Activated CD8-positive, alpha-beta memory T cell treated with anti-CD3 and anti-CD28 coated beads, Interleukin-2, amount 50 U/mL, for 48 hours (primary cell): Measurements from ENCODE around the gene LDAH.

Experiments
- DNase-seq: peaks from one replicate; pipeline ENCODE4 v3.0.0-alpha.2; 2020

LDAH gene

GRCh38 chr2:20677301-20678085, 145.4 kb downstream of the LDAH start:
- no peak for DNase-seq

DNA sequence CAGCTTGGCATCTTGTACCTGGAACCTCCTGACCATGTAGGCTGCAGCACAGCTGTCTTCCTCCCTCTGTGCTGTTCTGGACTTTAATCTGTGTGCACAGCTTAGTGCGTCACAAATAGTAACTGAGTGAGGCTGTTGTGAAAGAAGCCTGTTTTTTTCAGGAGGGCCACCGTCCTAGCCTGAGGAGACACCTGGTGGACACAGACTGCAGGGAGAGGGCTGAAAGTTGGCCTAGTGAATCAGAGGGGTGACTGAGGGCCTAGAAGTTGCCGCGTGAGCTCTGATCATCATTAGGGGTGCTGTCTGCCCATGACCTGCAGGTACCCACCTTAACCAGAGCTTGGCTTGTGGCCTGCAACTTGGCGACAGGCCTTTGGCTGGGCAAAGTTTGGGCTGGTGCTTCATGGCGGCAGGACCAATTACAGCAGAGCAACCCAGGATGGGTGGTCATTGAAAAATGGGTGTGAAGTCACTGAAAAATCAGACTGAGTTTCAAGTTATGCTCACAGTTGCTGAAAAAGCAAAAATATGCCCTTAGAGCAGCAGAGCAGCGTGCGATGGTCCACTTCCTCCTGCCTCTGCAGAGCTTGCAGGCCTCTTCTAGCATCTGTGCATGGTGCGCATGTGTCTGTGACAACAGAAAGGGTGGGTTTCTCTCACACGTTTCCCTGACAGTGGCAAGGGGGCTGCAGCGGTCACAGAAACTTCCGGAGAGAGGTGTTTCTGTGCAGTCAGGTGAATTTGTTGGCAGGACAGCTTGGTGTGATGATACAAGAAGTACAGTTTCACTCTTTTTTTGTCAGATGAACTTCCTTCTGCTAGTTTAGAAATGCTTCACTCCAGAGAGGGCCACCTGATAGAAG, 146.3 kb downstream of the LDAH start:
- DNase-seq: no peak

- DNase-seq: no peak
These were observed 147.1 kb downstream of the LDAH start for GRCh38 chr2:20675701-20676352.

GRCh38 chr2:20674974-20675679, 147.8 kb downstream of the LDAH start:
- no peak for DNase-seq

GRCh38 chr2:20674309-20674965, 148.5 kb downstream of the LDAH start:
- no peak for DNase-seq

DNA sequence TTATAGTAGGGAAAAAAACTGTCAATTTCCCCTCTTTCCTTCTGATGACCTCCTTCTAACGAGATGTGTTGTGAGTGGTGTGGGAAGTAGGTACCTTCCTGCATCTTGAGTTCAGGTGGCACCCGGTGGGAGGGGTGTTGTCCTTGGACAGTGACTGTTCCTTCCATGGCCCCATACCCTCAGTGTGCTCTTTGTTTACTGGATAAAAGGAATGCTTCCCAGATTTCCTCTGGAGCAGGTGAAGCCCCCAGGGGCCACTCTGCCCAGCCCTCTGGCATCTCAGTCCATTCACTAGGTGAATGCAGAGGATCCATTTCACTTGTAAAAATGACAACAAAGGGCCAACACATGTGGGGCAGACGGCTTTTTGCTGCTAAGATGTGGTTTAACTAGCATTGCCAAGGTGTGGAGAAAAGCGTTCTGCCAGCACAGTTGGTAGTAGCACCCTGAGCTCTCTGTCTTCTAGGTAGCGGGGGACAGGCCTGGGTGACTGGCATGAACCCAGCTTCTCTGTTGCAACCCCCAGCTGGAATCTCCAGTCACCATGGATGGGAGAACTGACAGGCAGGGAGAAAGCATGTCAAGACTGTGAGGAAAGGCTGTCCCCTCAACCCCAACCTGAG, 149.1 kb downstream of the LDAH start:
- no peak for DNase-seq

DNA sequence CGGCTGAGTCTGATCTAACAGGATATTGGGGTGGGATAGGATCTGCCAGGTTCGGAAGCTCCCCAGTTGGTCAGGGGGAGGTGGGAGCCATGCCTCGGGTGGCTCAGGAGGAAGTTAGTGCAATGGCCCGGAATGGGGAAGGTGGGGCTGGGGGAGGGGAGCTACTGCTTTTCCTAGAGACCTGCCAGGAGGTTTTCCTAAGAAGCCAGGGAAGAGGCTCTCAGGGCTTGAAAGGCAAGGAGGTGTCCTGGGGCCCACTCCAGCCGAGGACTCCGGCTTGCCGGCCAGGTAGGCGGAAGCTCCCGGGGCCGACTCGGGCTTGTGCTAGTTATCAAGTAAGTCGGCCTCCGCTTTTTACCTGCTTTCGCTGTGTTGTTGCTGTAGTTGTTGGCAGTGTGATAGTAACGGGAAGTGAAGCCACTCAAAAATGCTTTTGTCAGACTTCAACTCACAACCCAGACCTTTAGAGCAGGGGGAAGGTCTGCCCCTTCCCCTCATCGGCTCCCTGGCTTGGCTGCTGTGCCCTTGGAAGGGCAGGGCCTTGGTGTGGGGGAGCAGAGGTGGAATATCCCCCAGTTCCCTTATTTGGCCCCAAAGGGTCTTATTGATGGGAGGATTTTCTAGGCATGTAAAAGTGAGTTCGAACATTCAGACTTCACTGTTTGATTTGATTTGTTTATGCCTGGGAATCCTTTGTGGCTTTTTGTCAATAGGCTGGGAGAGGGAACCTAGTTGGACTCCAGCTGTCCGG, 150.5 kb downstream of the LDAH start:
- no peak for DNase-seq

DNA sequence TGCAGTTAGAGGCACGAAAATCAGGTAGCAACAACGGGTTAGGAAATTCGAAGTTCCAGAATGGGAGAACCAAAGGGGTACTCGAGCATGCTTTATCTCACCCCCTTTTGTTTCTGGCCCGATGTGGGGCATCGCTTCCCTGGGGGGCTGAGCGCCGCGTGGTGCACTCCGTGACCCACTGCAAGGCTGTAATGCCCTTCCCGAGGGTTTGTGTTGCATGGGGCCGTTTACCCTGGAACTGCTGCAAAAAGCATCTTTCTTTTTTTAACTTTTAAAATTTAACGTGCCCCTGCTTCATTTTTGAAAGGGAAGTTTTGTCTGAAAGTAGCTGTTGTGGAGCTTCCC, 151.2 kb downstream of the LDAH start:
- no peak for DNase-seq

GRCh38 chr2:20671036-20671735, 151.7 kb downstream of the LDAH start:
- no peak for DNase-seq

GRCh38 chr2:20670315-20671035, 152.4 kb downstream of the LDAH start:
- DNase-seq: no peak

GRCh38 chr2:20669562-20670314, 153.2 kb downstream of the LDAH start:
- no peak for DNase-seq

DNA sequence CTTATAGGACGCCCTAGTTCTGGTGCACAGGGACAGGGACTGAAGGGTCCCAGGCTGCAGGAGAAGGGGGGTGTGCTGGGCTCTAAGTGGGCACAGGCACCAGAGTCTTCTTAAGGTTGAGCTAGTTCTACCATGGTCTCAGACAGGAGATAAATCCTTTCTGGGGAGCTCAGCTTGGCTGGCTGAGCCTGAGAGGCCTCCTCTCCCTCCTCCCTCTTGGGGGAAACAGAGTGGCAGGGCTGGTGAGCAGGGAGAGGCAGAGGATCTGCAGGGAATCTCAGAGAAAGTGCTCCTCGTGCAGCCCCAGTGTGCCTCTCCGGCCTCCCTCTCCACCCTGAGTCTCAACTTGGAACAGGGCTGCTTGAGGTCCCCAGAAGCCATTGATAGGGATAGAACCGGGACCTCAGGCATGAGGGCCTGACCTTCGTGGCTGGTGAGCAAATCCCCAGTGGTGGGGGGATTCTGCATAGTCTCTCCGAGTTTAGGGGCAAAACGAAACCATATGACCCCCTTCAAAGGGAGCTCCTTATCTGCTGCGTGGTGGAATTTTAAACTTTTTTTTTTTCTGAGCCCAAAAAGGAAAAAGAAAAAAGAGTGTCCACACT, 153.9 kb downstream of the LDAH start:
- peak; percentile 30 for DNase-seq

GRCh38 chr2:20668451-20668850, 154.4 kb downstream of the LDAH start:
- DNase-seq: peak; percentile 45

GRCh38 chr2:20667531-20668401, 155.1 kb downstream of the LDAH start:
- peak; percentile 54 for DNase-seq

DNA sequence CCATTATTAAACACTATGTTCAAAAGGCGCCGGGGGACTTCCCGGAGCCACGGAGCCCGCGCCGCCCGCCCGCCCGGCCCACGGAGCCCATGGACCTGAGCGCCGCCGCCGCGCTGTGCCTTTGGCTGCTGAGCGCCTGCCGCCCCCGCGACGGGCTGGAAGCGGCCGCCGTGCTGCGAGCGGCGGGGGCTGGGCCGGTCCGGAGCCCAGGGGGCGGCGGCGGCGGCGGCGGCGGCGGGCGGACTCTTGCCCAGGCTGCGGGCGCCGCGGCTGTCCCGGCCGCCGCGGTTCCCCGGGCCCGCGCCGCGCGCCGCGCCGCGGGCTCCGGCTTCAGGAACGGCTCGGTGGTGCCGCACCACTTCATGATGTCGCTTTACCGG, 155.8 kb downstream of the LDAH start:
- no peak for DNase-seq

- no peak for DNase-seq
These were observed 156.4 kb downstream of the LDAH start, which contains the start of gene GDF7 for GRCh38 chr2:20666304-20667150. GDF7 (plus strand) TSS chr2:20667144; CDS start chr2:20667240, 96 bp downstream.

DNA sequence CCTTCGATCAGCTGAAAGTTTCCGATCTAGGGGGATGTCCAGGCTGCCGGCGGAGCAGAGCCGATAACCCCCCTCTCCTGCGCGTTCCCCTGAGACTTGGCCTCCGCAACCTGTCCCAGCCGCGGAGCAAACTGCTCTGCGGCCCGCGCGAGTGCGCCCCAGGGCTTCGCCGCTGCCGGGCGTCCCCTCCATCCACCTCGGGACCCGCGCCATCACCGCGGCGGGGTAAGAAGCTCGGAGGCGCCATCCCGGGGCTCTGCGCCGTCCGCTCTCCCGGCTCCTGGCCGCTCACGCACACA, 156.9 kb downstream of the LDAH start:
- no peak for DNase-seq
